HG03565 (cell line): ENCODE results near the gene CDH11.

Source experiments
- ATAC-seq: cut with Tn5 transposase; IDR thresholded peaks from one replicate; pipeline ENCODE4 v1.9.1; 2021; ENCODE audit warnings: mild to moderate bottlenecking, moderate library complexity; ENCODE audit not compliant: unreplicated experiment

Gene CDH11

DNA sequence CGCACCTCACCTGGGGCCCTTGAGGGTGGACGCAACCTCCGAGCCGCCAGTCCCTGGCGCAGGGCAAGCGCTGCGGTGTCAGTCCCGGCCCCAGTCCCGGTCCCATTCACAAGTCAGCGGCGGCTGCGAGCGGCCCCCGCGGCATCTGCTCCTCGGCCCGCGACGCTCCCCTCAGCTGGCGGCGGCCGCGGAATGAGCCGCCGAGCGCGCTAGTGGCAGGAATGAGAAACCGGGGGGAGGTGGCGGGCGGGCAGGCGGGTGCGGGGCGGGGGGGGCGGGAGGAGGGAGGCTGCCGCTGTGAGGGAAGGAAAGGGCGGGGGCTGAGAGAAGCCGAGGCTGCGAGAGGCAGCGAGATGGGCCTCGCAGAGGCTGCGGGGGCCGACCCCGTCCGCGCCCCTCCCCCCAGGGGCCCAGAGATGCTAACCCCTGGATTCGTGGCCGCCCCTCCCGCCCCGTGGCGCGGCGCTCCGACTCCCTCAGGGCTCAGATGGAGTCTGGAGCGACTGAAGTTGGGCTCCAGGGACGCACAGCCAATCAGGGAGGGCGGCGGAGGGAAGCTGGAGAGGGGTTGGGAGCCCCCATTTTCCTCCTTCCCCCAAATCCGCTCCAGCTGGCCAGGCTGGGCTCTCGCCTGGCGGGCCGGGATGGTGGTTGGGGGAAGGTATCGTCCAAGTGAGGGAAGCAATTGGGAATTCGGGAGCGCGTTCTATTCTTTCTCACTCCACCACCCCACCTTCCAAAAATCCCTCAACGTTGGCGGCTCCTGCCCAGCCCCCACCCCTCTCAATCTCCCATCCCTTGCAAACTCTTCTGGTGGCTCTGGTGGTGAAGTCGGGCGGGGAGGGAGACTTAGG is at the start of gene CDH11:
Gene CDH11 (minus strand): TSS at position 194 of the 854 bp plus-strand sequence. CDS start 117,194 bp downstream, outside the sequence.
- no peak for ATAC-seq

DNA sequence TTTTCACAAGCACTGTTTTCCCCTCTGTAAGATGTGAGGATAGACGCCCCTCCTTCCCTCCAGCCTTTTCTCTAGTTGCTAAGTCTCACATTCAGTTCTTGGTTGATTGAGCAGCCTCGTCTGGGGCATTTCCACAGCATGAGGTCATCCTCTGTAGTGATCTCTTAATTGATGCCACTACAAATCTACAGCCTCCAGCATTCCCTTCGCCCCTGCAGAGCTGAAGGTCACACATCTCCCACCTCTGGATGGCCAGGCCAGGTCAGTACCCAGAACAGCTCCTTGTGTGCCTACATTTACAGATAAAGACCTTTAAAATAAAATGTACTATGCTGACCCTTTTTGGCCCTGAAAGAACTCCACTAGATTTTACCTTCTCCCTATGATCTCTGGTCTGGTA is 32.5 kb upstream of the CDH11 start:
- ATAC-seq = no peak

DNA sequence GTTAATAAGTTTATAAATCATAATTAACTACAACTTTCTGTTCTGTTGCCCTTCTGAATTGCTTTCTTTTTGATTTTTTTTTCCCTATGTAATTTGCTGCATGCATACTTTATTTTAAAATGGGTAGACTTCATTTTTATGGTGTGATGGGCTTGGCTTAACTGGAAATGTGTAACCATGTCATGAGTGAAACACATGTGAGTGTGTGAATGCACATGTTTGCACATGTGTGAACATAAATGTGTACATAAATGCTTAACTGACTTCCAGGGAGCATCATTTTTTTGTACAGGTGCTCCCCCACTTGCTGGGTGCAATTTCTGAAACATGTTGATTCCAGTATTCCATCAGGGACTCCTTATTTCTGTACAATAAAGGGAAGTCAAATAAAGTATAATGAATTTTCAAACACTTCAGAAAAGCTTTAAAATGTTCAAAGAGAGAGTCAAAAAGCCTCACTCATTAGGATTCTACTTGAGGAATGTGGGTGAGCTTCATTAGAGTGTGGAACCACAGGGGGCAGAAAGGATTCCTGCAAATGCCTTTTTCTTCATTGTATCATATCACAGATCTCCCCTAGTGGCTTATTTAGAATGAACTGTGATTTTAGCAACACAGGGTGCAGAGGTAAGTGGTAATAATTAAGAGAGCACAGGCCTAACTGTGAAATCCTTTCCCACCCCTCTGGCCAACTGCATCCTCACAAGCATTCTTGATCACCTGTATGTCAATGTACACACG is 31.7 kb upstream of the CDH11 start:
- no peak for ATAC-seq

DNA sequence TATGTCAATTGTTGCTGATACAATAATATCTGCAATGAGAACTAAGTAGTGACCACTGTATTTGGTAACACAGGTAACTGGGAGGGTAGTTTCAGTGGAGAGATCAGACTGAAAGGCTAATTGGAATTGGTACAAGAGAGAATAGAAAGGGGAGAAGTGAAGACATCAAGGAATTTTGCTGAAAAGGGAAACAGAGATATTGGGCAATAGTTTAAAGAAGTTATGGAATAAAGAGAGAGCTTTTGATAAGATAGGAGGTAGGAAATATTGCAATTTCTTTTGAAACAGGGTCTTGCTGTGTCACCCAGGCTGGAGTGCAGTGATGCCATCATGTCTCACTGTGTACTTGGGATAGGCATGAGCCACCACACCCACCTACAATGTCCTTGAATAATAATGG is 26.9 kb upstream of the CDH11 start:
- ATAC-seq = no peak

DNA sequence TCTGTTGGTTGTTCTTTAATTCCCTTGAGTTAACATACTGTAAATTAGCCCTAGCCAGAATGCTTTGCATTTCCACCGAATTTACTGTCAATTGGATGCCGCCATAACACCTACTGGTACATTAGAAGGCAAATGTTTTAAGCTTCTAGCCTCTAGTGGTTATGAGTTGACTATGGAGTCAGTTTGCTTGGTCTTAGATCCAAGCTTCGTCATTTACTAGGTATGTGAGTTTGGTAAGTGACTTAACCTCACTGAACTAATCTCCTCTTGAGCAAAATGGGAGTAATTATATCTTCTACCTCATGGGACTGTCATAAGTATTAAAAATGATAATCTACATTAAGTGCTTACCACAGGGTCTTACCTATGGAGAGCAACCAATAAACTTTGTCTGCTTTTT is 20.4 kb upstream of the CDH11 start:
- no peak for ATAC-seq

DNA sequence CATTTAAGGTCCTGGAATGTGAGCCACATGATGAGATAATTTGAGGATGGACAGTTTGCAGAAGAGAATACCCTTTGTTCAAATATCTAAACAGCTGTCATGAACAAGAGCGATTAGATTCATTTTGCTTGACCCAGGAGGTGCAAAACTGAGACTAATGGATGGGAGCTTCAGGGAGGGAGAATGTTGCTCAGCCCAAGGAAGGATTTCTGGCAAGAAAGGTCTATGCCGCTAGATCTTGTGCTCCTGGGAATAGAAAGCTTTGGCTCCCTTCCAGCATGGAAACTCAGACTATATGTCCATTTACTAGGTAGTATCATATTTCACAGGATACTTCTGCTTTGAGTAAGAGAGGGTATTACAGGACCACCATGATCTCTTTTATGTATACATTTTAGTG is 14.8 kb upstream of the CDH11 start:
- no peak for ATAC-seq

- no peak for ATAC-seq
These were observed 5.2 kb upstream of the CDH11 start for GRCh38 chr16:65126845-65127624.

DNA sequence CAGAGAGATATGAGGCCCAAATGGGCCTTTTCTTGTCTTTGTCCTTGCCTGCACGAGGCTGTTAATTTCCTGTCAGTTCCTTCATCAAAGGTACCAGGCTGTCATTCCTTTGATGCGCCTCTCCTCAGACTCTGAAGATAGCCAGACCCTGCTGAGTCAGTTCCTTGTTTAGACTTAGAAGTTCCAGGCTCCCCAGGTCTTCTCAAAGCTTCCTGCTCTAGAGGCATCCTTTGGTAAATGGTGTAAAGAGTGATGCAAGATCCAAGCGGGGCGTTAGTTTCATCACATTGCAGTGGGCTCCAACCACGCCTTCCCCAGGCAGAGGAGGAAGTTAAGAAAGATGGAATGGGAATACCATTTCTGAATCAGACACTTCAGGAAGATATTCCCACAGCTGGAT is 4.0 kb upstream of the CDH11 start:
- ATAC-seq = no peak

DNA sequence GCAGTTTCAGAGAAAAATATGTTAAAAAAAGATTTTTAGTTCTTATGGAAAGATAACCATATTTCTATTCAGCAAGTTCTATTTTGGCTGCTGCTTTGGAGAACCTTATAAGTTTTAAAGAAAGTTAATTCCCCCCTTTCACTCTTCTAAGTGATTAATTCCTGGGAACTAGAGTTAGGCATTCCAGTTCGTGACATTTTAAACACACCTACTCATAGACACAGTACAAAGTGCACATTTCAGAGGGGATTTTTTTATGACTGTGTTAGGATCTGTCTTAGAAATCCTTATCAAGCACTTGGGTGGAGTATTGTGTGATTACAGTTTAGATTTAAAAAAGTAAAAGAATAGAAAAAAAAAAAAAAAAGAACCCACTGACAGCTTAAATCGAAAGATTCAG is 3.5 kb upstream of the CDH11 start:
- no peak for ATAC-seq

GRCh38 chr16:65124596-65124995 is 2.7 kb upstream of the CDH11 start:
- ATAC-seq = no peak

DNA sequence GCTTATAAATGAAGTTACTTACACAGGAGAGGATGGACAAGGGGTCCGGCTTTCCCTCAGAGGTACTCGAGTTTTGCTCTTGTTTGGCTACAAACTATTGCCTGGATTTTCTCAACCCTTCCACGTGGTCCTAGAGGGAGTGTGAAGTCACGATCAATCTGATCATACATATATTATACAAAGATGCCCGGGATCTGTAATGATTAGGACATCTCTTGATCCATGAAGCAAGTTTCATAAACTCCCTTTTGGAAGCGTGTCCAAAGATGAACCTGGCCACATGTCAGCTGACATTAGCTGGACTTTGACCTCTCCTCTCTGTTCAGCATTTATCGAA is 2.3 kb upstream of the CDH11 start:
- no peak for ATAC-seq

- ATAC-seq = no peak
These were observed 1.7 kb upstream of the CDH11 start for GRCh38 chr16:65123396-65124211.

- ATAC-seq = no peak
These were observed 997 bp upstream of the CDH11 start for GRCh38 chr16:65122724-65123395.

- ATAC-seq = no peak
These were observed 787 bp downstream of the CDH11 start for GRCh38 chr16:65120831-65121721.

DNA sequence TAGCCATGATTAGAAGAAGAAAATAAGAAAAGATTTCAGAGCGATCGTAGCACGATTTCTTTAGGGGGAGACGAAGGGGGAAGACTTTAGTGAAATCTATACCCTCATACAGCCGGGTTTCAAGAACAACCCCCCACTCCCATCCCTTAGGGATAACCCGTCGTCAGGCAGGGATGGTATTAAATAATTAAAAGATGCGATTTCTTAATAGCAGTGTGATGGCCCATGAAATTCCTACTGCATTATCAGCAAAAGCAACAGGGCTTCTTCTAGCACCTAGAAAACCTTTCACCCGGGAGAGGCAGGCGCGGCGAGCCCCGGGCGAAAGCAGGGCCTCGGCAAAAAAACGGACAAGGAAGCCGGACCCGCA is 1.4 kb downstream of the CDH11 start:
- ATAC-seq = no peak

- ATAC-seq = no peak
These were observed 1.9 kb downstream of the CDH11 start for GRCh38 chr16:65119901-65120401.

GRCh38 chr16:65119435-65119834 is 2.4 kb downstream of the CDH11 start:
- ATAC-seq = no peak

DNA sequence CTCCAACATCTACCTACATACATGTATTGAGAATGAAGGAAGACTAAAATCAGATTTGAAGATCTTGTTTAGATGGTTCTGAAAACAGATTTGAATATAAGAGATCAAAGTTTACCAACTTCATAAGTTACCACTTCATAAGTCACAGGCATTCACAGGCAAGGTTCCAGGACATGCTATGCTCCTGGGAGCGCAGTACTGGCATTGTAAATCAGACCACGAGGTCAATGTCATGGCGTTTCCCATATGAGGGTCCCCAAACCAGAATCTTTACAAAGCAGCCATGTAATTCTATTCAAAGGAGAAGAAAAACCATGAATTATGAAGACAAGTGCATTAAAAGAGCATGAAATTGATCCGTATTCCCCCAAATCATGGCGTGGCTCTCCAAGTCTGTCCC is 3.0 kb downstream of the CDH11 start:
- no peak for ATAC-seq

GRCh38 chr16:65117811-65118448 is 3.9 kb downstream of the CDH11 start:
- ATAC-seq = peak; percentile 93
